GM21723 (cell line): ENCODE results near the gene MAML3.

ENCODE experiments used
- ATAC-seq: cut with Tn5 transposase; IDR thresholded peaks from one replicate; pipeline ENCODE4 v1.9.1; 2021; ENCODE audit warnings: mild to moderate bottlenecking, moderate library complexity; ENCODE audit not compliant: unreplicated experiment

MAML3 gene

DNA sequence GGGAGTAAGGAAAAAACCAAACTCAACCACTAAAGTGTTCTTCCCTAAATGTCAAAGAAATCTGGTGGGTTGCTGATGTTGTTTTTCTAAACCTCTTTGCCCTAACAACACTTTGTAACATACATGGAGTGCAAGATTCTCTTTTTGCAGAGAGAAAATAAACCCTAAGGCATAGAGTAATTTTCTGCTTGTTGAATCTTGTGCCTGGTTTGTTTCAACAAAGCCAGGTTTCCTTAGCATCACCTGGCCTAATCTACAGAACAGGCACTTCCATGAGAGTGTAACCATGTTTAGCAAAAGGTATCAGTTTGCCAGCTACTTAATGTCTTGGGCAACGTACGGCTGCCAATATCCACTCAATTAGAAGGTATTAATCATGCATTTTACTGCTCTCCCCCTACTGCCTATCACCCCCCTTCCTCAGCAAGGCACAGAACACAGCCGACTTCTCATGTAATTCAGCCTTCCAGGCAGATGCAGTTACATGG, 219.2 kb downstream of the MAML3 start:
- no peak for ATAC-seq

DNA sequence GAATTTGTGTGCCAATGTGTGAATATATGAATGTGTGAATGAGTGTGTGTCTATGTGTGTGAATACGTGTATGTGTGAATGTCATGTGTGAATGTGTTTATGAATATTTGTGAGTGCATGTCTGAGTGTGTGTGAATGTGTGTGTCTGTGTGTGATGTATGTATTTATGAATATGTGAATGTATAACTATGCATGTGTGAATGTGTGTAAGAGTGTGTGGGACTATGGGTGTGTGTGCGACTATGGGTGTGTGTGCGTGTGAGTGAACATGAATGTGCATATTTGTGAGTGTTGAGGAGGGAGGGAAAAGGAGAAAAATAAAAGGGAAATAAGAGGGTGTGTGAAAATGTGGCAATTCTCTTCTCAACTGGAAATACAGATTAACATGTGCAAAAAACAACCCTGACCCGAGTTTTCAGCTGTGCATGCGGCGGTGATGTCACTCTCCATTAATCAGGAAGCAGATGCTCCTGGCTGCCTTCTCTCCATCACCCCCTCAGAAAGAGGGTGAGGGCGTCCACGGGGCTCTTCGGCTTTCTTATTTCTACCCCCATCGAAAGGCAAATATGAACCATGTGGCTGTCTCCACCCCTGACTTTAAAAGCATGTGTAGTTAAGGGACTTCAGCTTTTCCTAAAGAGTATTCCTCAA, 219.8 kb downstream of the MAML3 start:
- ATAC-seq: no peak

DNA sequence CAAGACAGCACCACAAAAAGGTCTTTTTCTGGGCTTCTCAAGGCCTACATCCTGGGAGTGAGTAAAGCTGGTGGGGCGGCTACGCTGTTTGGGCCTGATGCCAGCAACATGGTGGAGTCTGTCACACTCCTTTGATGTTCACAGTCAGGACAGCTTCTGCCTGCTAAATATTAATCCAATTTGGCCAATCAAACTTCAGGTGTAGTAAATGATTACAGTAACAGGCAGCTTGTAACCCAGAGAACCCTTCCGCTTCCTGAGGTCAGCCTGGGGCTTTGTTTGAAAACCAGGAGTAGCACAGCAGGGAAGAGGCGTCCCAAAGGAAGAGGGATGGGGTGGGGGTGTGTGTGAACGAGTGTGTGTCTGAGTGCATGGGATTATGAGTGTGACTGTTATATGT, 220.4 kb downstream of the MAML3 start:
- ATAC-seq: no peak

DNA sequence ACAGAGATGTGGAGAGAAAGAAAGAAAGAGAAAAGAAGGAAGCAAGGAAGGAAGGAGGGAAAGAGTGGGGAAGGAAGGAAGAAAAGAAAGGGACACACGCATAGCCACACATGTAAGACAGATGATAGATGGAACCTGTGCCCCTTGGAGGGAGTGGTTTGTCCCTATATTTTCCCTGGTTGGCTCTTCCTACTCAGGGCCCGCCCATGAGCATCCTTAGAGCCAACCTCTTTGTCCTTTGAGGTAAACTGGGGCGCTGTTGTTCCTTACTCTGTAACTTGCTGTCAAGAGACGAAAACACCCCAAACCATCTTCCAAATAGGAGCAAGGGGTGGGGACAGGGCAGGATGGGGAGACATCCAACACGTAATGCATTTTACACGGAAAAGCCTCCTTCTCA, 220.9 kb downstream of the MAML3 start:
- no peak for ATAC-seq

DNA sequence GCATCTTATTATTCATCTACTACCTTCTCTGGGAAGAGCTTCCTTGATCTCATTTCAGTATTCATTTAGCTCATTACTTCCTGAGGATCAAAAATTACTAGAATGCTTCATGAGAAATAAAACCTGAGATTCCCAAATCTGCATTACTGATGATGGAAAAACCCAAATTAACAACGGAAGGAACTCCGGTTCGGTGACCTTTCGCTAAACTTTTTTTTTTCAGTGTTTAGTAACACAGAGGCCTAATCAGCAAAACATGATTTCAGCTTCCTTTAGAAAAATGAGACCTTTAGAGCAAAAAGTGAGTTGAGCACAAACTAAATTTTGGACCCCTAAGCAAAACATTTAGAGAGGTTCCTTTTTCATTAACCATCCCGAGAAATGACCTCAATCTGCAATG, 229.2 kb downstream of the MAML3 start:
- no peak for ATAC-seq

DNA sequence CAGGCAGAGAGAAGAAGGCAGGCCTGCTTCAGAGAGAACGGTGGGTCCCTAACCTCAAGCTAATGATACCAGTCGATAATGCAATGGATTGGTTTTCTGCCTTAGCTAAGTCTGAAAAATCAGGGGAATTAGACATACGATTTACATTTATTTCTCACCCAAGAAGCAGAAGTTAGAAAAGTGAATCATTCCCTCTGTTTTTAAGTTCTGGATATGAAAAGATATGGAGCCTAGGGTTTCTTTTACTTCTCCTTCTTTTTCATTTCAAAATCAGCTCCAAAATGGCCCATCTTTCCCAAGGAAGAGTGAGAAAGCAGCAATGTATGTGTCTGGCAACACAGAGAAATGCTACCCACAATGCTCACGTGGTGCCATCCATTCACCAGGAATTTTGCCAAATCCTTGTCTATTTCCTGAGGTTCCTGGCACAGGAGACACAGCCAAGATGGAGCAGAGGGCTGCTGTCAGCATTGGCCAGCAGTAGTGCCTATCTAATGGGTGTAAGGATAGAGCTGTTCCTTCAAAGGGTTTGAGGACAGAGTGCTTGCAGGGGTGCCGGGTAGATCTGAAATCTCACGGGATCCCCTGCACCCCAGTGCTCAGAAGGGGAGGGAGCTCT, 231.5 kb downstream of the MAML3 start:
- no peak for ATAC-seq

DNA sequence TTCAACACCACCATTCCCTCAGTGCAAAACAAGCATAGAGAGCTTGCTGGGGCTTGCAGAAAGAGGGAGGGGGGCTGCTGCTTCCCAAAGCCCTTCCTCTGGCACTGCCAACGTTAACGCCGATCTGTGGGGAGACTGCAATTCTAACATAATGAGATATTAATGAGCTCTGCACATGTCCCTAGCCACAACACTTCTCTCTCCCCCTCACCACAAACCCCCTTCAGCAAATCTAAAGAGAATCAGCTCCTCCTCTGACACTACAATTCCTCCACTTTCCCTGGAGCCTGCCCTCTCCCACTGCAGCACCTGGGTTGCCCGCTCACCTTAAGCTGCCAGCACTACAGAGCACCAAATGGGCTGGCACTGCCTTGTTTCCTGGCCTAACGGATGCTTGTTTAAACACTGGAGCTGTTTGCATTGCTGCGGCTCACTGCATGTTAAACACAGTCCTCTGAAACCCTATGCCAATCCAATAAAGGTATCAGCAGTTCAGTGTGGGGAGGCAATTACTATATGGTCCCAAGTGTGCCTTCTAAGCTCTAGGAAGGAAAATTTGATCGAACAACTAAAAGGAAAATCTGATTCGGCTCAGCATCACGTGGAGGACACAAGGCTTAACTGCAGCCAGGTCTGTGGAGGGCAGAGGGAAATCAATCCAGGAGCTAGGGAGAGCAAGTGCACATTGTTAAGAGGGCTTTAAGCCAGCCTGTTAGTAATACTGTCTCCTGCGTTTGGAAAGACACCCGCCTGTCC, 232.4 kb downstream of the MAML3 start:
- no peak for ATAC-seq

DNA sequence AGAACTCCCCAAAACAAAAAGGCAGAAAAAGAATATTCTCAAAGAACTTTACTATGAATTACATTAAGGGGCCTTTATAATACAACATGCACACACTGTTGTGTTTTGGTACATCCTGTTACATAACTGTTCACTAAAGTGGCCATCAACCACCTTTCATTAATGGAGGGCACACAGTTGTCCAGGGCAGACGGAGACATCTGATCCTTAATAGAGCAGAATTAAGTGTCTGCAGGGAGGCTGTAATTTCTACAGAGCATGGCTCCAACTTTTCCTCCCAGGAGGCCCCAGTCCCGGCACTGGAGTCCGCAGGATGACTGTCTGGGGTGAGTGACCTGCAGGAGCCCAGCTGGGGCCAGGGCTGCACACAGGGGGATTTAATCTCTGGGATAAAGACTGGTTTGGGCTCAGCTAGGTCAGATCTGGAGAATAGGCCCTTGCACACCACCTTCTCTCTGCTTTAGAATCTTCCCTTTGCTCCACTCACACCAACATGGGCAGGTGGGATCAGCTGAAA, 233.4 kb downstream of the MAML3 start:
- no peak for ATAC-seq

DNA sequence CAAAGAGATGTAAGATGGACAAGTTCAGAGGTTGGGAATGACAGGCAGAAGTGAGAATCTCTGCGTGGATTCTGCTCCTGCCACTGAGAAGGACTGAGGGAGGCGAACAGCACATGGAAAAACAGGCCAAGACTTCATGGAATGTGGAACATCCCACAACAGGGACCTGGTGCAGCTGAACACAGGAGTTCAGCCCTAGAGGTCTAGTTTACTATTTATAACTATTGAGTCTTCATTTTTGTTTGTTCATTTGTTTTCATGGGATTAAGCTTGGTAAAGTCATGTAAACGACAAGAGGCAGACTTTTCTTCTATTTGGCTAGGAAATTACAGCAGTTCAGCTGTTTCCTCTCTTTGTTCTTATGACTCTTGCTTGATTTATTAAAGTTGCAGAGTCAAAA, 234.5 kb downstream of the MAML3 start:
- no peak for ATAC-seq

DNA sequence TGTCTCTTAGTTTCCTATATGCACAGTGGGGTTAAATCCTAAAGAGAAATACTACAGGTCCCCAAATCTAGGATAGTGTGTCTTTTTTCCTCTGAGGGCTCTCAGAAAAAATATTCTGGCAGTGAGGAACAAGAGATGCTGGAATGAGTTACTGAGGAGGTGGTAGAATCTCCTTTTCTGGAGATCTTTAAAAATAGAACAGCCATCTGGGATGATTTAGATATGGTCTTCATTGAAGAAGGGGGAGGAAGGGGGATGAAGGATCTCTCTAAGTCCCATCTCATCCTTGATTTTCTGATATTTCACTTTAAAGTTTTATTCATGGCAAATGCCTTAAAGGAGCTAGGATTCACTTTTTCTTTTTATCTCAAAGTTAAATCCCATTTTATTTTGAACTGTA, 235.0 kb downstream of the MAML3 start:
- ATAC-seq: no peak

DNA sequence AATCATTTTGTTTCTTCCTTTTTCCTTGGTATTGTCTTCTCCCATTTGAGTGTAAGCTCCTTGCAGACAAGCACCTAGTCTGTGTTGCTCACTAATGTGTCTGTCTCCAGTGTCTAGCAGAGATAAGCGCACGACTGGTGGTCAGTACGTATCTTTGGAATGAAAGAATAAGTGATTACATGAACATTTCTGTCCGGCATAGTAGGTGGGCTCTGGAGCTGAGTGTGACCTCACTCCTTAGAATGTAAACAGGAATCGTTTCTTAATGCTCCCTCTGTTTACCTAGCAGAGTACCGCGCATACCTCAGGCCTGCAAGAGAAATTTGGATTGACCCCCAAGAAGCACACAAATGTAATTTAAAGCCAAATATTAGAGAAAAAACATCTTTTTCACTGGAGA, 235.4 kb downstream of the MAML3 start:
- no peak for ATAC-seq

DNA sequence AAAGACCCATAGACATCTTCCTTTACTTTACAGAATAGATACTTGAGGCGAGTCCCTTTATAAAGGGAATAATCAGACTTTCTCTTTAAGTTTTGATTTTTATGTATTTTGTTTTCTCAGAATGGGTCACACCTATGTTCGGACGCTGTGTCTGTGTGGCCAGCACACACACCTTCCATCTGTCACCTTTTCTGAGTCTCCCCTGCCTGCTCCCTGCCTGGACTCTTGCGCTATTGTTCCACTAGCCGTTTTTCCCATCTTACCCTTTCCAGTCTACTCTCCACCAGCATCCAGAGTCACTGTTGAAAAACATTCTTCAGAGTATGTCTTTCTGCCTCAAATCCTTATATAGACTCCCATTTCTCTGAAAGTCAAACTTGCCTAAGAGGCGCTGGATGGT, 236.1 kb downstream of the MAML3 start:
- no peak for ATAC-seq

DNA sequence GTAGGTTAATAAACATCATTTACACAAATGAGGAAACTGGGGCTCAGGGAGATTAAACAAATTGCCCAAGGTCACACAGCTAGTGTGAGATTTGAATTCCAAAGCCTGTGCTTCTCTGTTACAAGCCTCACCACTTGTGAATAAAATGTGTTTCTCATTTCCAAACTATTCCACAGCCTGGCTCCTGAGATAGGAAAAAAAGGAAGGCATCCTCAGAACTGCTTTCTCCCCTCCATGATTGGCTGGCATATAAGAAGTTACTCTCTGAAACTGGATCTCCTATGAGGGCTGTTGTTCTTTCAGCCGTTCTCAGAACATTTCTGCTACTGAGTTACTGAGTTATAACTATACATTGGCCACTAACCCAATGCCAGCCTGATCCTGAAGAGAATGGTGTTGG, 237.9 kb downstream of the MAML3 start:
- no peak for ATAC-seq

DNA sequence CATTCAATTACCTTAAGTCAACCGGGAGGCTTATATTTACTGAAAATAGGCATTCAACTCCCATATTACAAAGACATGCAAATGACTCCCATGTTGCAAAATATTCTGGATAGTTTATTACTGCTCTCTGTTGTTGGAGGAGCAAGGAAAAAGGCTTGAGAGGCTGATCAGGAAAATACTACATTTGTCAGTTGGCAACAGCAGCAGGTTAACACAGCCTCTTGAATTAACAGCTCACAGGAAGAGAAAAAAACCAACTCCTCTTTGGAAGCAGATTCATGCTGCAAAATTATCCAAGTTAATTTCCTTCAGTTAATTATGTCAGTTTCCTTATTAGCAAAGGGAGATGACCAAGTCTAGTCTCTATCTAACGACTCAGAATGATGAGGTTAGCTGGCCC, 238.9 kb downstream of the MAML3 start:
- ATAC-seq: no peak

DNA sequence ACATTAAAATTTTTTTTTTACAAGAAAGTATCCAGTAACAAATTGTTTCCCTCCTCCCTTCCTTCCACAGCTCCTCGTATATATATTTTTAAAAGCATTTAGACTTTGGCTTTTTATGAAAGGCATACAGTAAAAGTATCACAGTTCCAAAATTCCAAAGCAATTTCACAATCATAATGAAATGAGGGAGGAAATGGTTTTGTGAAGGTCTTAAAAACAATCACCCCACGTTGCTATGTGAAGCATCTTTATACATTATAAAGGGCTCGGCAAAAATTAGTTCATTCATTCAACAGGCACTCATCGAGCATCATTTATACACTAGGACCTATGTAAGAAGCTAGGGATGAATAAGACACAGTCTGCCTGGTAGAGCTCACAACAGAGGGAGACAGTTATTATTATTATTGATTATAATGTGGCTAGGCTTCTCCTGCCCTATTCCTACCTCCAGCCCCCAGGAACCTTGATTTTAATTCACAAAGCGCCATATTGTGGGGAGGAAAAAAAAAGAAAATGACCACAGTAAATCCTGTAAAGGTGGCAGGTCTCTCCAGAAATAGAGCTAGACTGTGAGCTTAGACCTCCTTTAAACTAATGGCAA, 239.9 kb downstream of the MAML3 start:
- ATAC-seq: no peak

DNA sequence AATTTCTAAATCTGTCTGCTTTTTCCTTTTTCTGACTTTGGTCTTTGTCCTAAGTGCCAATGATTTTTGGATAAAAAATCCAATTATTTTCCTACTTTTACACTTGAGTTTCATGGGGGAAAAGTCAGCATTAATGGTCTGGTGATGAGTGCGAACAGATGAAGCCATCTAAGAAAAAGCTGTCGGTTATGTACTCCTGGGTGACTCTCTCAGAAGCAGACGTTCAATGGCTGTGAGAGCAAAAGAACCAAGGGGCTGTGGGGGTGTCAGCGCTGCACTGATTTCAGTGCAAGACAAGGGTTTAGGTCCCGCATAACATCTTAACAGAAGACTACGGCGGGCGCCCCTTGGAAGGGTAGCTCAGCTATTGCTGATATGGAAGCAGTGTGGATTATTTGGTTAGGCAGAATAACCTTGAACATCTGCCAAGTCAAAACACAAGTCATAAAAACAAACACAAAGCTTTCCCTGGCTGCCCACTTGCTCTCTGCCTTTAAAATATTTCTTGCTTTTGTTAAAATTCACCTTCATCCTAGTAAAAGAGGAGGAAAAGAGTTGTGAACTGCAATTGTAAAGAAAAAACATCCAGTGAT, 240.5 kb downstream of the MAML3 start:
- ATAC-seq: no peak

DNA sequence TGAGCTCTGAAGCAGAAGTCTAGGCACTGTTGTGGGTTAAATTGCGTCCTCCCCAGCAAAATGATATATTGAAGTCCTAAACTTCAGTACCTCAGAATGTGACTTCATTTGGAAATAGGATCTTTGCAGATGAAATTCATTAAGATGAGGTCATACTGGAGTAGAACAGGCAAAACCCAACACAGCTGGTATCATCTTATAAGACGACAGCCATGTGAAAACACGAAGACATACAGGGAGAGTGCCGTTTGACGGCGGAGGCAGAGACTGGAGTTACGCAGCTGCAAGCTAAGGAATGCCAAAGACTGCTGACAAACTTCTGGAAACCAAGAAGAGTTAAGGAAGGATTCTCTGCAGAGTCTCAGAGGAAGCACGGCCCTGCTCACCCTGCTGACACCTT, 241.5 kb downstream of the MAML3 start:
- ATAC-seq: no peak

DNA sequence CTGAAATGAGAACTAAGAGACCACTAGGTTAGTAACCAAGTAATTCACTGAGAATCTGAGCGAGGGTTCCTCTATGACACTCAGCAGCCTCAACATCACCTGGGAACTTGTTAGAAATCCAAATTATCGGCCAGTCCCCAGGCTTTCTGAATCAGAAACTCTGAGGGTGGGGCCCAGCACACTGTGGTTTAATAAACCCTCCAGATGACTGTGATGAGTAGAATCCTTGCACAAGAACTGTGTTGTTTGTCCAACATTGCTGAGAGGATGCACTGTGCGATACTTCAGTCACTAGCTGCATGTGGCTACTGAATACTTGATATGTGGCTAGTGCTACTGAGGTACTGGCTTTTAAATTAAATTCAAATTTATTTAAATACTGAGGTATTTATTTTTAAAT, 243.9 kb downstream of the MAML3 start:
- ATAC-seq: no peak

DNA sequence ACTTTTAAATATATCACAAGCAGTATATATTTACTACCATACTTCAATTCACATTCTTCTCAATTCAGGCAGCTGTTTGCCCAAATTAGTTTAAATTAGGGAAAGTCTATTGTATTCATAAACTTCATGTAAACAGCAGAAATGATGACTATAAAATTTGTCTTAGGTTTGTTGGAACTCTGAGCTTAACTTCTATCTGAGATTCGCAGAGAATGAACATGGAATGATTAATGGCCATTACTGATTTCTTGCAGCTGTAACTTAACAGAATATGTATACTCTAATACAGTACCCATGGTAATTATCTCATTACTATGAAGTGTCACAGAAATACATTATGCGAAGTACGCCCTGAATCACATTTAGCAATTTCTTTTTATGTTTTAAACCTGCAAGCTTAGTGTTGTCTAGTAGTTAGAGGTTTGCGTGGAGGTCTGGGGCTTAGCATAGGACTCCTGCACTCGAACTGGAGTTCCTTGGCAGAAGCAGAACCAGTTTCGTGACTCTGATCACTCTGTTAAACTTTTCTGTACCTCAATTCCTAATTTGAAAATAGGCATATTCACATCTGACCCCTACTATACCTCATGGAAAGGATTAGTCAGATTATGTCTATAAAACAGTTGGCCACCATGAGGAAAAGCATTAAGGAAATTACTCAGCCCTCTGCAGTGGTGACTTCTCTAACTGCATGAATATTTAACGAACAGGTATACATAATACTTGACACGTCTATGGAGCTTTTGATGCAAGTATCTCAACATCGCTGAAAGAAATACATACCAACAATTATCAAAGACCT, 245.1 kb downstream of the MAML3 start:
- no peak for ATAC-seq
